ENCODE data around the gene AFTPH. TPM values are rescaled to one million over a fixed set of nuclear protein-coding genes. Genes with fewer than 3 reads are reported as not detected.

The AFTPH gene
- total RNA-seq, 2 experiments from 2014 or later = 26.3 to 27.2 TPM

GRCh38 chr2:64502860-64503259 lies 21.3 kb upstream of the AFTPH start:
- H3K4me3 Mint-ChIP-seq = no peak overlapping the region
- POLR2A ChIA-PET = no interaction called here

GRCh38 chr2:64504774-64505720 lies 19.1 kb upstream of the AFTPH start:
- H3K36me3 Mint-ChIP-seq (ENCODE audit: low read depth) = no peaks in the 10 kb centered on the region
- ChIA-PET CTCF (interaction anchor here (0.6 to 2.4 kb wide), 3 partner anchors 17 to 174 kb away, joined by 3 to 12 read pairs (median 7); no protein-coding TSS in a partner anchor), POLR2A (no interaction called here)
- ATAC-seq (no peak), DNase-seq (no peak)
- H3K4me3 Mint-ChIP-seq = no peak overlapping the region
- no peak overlapping the region for H3K27ac Mint-ChIP-seq
- H3K27me3 Mint-ChIP-seq (ENCODE audit: low read depth) = peaks cover 11% of the 10 kb centered on the region
- no peaks in the 10 kb centered on the region for H3K9me3 Mint-ChIP-seq (ENCODE audit: insufficient read depth)
- H3K4me1 Mint-ChIP-seq (ENCODE audit: low read depth) = peaks cover 4% of the 10 kb centered on the region

More at GRCh38 chr2:64502860-64503259, 21.3 kb upstream of the AFTPH start:
- DNase-seq (no peak), ATAC-seq (no peak)
- peaks cover 8% of the 10 kb centered on the region for H3K4me1 Mint-ChIP-seq (ENCODE audit: low read depth)
- H3K27ac Mint-ChIP-seq = no peak overlapping the region
- CTCF ChIA-PET = interaction anchor here (0.7 to 2.4 kb wide), 4 partner anchors 12 to 20 kb away, joined by 3 to 12 read pairs (median 5); no protein-coding TSS in a partner anchor
- no peaks in the 10 kb centered on the region for H3K9me3 Mint-ChIP-seq (ENCODE audit: insufficient read depth)
- H3K36me3 Mint-ChIP-seq (ENCODE audit: low read depth) = no peaks in the 10 kb centered on the region
- H3K27me3 Mint-ChIP-seq (ENCODE audit: low read depth) = peaks cover 16% of the 10 kb centered on the region

- H3K9me3 Mint-ChIP-seq (ENCODE audit: insufficient read depth) = no peaks in the 10 kb centered on the region
- H3K4me1 Mint-ChIP-seq (ENCODE audit: low read depth) = no peaks in the 10 kb centered on the region
Observed at GRCh38 chr2:64506686-64507085, 17.4 kb upstream of the AFTPH start.

DNA sequence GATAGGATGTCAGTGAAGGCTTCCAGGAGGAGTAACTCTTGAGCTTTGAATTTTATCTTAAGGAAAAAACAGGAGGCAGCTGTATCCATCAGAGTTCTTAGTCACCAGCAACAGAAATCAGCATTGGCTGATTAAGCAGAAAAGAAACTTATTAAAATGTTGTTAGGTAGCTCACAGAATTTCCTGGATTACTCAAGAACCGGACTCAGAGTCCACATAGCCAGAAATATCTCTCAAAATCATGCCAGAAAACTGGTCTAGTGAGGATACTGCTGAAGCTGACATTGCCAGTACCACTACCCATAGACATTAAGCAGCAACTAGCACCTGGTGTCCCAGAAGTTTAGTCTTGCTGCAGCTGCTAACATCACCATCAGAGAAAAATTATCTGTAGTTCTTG lies 10.1 kb upstream of the AFTPH start:
- Mint-ChIP-seq H3K4me3 (no peak overlapping the region), H3K4me1 (ENCODE audit: low read depth) (no peaks in the 10 kb centered on the region), H3K9me3 (ENCODE audit: insufficient read depth) (no peaks in the 10 kb centered on the region), H3K36me3 (ENCODE audit: low read depth) (no peaks in the 10 kb centered on the region), H3K27me3 (ENCODE audit: low read depth) (peaks cover 15% of the 10 kb centered on the region), H3K27ac (no peak overlapping the region)
- ChIA-PET CTCF (interaction anchor here (1.1 to 2.2 kb wide), 4 partner anchors 9 to 183 kb away, joined by 3 to 17 read pairs (median 9); partner anchors contain the start of gene AFTPH), POLR2A (interaction anchor here (0.6 kb wide), 1 partner anchor 230 kb away, joined by 3 read pairs; no protein-coding TSS in a partner anchor)
- DNase-seq = no peak
- ATAC-seq = no peak

More at GRCh38 chr2:64506686-64507085, 17.4 kb upstream of the AFTPH start:
- H3K27ac Mint-ChIP-seq = no peak overlapping the region
- H3K27me3 Mint-ChIP-seq (ENCODE audit: low read depth) = peaks cover 11% of the 10 kb centered on the region
- H3K4me3 Mint-ChIP-seq = no peak overlapping the region
- DNase-seq (no peak), ATAC-seq (no peak)
- POLR2A ChIA-PET = interaction anchor here (0.6 kb wide), 1 partner anchor 112 kb away, joined by 3 read pairs; no protein-coding TSS in a partner anchor
- CTCF ChIA-PET = interaction anchor here (1.0 kb wide), 1 partner anchor 18 kb away, joined by 3 read pairs; no protein-coding TSS in a partner anchor
- no peaks in the 10 kb centered on the region for H3K36me3 Mint-ChIP-seq (ENCODE audit: low read depth)

- Mint-ChIP-seq H3K4me3 (no peak overlapping the region), H3K27ac (no peak overlapping the region), H3K4me1 (ENCODE audit: low read depth) (no peaks in the 10 kb centered on the region), H3K9me3 (ENCODE audit: insufficient read depth) (no peaks in the 10 kb centered on the region), H3K36me3 (ENCODE audit: low read depth) (no peaks in the 10 kb centered on the region), H3K27me3 (ENCODE audit: low read depth) (peaks cover 19% of the 10 kb centered on the region)
- CTCF ChIA-PET = interaction anchor here (1.1 to 2.2 kb wide), 5 partner anchors 8 to 187 kb away, joined by 3 to 17 read pairs (median 7); partner anchors contain the start of gene AFTPH
- DNase-seq (no peak), ATAC-seq (no peak)
- POLR2A ChIA-PET = interaction anchor here (0.7 kb wide), 1 partner anchor 9 kb away, joined by 4 read pairs; the partner anchor contains the start of gene AFTPH
Observed at GRCh38 chr2:64515086-64515485, 9.0 kb upstream of the AFTPH start.

GRCh38 chr2:64516651-64517510 lies 7.2 kb upstream of the AFTPH start:
- ATAC-seq (no peak), DNase-seq (no peak)
- Mint-ChIP-seq H3K4me1 (ENCODE audit: low read depth) (no peaks in the 10 kb centered on the region), H3K9me3 (ENCODE audit: insufficient read depth) (no peaks in the 10 kb centered on the region), H3K27ac (no peak overlapping the region), H3K4me3 (no peak overlapping the region), H3K27me3 (ENCODE audit: low read depth) (peaks cover 20% of the 10 kb centered on the region), H3K36me3 (ENCODE audit: low read depth) (no peaks in the 10 kb centered on the region)
- ChIA-PET POLR2A (no interaction called here), CTCF (interaction anchor here (0.9 to 2.0 kb wide), 2 partner anchors 186 to 189 kb away, joined by 3 to 8 read pairs; no protein-coding TSS in a partner anchor)

DNA sequence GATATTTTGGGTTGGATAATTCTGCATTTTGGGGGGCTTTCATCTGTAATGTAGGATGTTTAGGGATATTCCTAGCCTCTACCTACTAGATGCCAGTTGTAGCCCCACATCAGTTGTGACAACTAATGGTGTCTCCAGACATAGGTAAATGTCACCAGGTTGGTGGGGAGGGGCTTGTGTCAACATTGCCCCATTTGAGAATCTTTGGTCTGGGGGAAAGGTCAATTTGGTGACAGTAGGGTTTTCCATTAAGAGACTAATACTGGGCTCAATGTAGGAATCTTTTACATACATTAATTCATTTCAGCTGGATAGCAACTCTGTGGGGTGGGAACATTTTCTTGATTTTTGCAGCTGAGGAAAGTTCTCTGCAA lies 6.6 kb upstream of the AFTPH start:
- no peak overlapping the region for H3K27ac Mint-ChIP-seq
- H3K9me3 Mint-ChIP-seq (ENCODE audit: insufficient read depth) = no peaks in the 10 kb centered on the region
- no peak overlapping the region for H3K4me3 Mint-ChIP-seq
- no peaks in the 10 kb centered on the region for H3K36me3 Mint-ChIP-seq (ENCODE audit: low read depth)
- ATAC-seq = no peak
- peaks cover 20% of the 10 kb centered on the region for H3K27me3 Mint-ChIP-seq (ENCODE audit: low read depth)
- POLR2A ChIA-PET = interaction anchor here (0.6 kb wide), 1 partner anchor 138 kb away, joined by 3 read pairs; no protein-coding TSS in a partner anchor
- CTCF ChIA-PET = interaction anchor here (0.9 to 2.0 kb wide), 3 partner anchors 187 to 350 kb away, joined by 3 to 8 read pairs (median 4); no protein-coding TSS in a partner anchor
- DNase-seq = no peak
- H3K4me1 Mint-ChIP-seq (ENCODE audit: low read depth) = peaks cover 2% of the 10 kb centered on the region

- ChIA-PET CTCF (interaction anchor here (0.6 to 6.4 kb wide), 68 partner anchors 9 to 533 kb away, joined by 3 to 159 read pairs (median 5); partner anchors contain the start of gene CEP68), POLR2A (interaction anchor here (0.7 to 2.9 kb wide), 19 partner anchors 8 to 704 kb away, joined by 3 to 18 read pairs (median 5); partner anchors contain the start of genes ACTR2 and SERTAD2)
- Mint-ChIP-seq H3K36me3 (ENCODE audit: low read depth) (peaks cover 6% of the 10 kb centered on the region), H3K9me3 (ENCODE audit: insufficient read depth) (no peaks in the 10 kb centered on the region), H3K4me1 (ENCODE audit: low read depth) (peaks cover 31% of the 10 kb centered on the region), H3K27ac (peak overlapping the region; percentile 84), H3K4me3 (peak overlapping the region; percentile 99), H3K27me3 (ENCODE audit: low read depth) (peaks cover 6% of the 10 kb centered on the region)
- ATAC-seq (no peak), DNase-seq (peak; percentile 84)
Observed at GRCh38 chr2:64522843-64523428, 1.2 kb upstream of the AFTPH start.

DNA sequence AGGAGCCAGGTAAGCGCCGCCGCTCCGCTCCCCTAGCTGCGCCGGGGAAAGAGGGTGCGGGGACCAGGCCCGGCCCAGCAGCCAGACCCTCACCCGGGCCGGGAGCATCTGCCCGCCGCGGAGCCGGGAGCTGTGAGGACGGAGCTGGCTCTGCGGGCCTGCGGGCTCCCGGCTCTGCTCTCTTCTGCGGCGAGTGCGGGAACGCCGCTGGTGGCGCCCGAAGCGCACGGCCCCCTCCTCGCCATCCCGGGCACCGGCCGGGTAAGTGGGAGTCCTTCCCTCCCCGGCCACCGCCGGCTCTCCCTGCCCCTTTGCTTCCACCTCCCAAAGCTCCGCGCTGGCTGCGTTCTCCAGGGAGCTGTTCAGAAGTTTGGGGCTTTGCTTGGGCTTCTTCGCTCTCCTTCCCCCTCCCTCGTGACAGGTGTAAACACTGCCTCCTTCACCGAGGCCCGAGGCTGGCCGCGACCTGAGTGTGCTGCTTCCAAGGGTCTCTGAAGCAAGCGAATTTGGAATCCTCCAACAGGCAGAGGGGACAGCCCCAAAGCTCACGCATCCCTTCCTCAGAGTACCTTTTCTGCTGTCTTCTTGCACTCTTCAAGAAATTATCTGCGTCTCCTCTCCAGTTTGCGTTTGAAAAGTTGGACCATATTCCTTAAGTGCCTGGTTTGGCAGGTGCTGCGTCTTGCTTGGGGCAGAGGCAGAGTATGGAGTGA lies 632 bp downstream of the AFTPH start:
- DNase-seq = peak; percentile 49
- ChIA-PET CTCF (interaction anchor here (0.9 to 6.4 kb wide), 21 partner anchors 9 to 508 kb away, joined by 3 to 159 read pairs (median 5); partner anchors contain the start of gene SERTAD2), POLR2A (interaction anchor here (0.6 to 2.9 kb wide), 23 partner anchors 9 to 703 kb away, joined by 3 to 18 read pairs (median 4); partner anchors contain the start of genes ACTR2, SERTAD2 and UGP2)
- Mint-ChIP-seq H3K27me3 (ENCODE audit: low read depth) (peaks cover 5% of the 10 kb centered on the region), H3K9me3 (ENCODE audit: insufficient read depth) (no peaks in the 10 kb centered on the region), H3K4me3 (peak overlapping the region; percentile 99), H3K36me3 (ENCODE audit: low read depth) (peaks cover 6% of the 10 kb centered on the region), H3K4me1 (ENCODE audit: low read depth) (peaks cover 40% of the 10 kb centered on the region), H3K27ac (peak overlapping the region; percentile 99)
- peak; percentile 18 for ATAC-seq

DNA sequence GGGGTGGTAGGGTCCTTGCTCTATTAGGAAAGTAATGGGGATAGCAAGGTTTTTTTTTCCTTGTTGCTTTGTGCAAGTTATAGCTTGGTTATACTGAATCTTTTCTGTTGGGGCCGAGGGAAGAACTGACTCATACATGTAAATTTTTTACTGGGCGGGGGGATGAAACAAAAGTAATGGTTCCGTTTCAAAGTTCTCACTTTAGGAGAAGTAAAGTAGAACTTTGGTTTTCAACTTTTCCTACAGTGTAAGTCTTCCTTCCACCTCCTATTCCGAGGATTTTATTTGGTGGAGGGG lies 1.1 kb downstream of the AFTPH start:
- ChIA-PET CTCF (interaction anchor here (1.0 to 6.4 kb wide), 6 partner anchors 8 to 307 kb away, joined by 3 to 159 read pairs (median 6); partner anchors contain the start of gene SERTAD2), POLR2A (interaction anchor here (0.8 to 2.5 kb wide), 6 partner anchors 50 to 489 kb away, joined by 3 to 15 read pairs (median 4); no protein-coding TSS in a partner anchor)
- Mint-ChIP-seq H3K4me1 (ENCODE audit: low read depth) (peaks cover 40% of the 10 kb centered on the region), H3K36me3 (ENCODE audit: low read depth) (peaks cover 8% of the 10 kb centered on the region), H3K4me3 (peak overlapping the region; percentile 99), H3K27me3 (ENCODE audit: low read depth) (no peaks in the 10 kb centered on the region), H3K9me3 (ENCODE audit: insufficient read depth) (no peaks in the 10 kb centered on the region), H3K27ac (peak overlapping the region; percentile 99)
- ATAC-seq = no peak
- DNase-seq = peak; percentile 53

Data from activated CD8-positive, alpha-beta T cell treated with anti-CD3 and anti-CD28 coated beads, Interleukin-2, amount 10 ng/mL, durations not matched to agents 7 days and 5 days (primary cell).